ENCODE measurements around the gene WDFY2.

Gene WDFY2

GRCh38 chr13:51601601-51602565 is 17.6 kb downstream of the WDFY2 start:
- no peak for DNase-seq (ENCODE audit: low spot score)

GRCh38 chr13:51603716-51604115 is 19.5 kb downstream of the WDFY2 start:
- DNase-seq (ENCODE audit: low spot score) = no peak

- DNase-seq (ENCODE audit: low spot score) = no peak
Observed at GRCh38 chr13:51605698-51606097, 21.4 kb downstream of the WDFY2 start.

- DNase-seq (ENCODE audit: low spot score) = no peak
Observed at GRCh38 chr13:51607165-51607564, 22.9 kb downstream of the WDFY2 start.

GRCh38 chr13:51608857-51609406 is 24.7 kb downstream of the WDFY2 start:
- DNase-seq (ENCODE audit: low spot score) = no peak

GRCh38 chr13:51612867-51613266 is 28.6 kb downstream of the WDFY2 start:
- no peak for DNase-seq (ENCODE audit: low spot score)

- no peak for DNase-seq (ENCODE audit: low spot score)
Observed at GRCh38 chr13:51613535-51613934, 29.3 kb downstream of the WDFY2 start.

GRCh38 chr13:51614350-51614786 is 30.1 kb downstream of the WDFY2 start:
- DNase-seq (ENCODE audit: low spot score) = peak; percentile 74

- no peak for DNase-seq (ENCODE audit: low spot score)
Observed at GRCh38 chr13:51618626-51619025, 34.4 kb downstream of the WDFY2 start.

GRCh38 chr13:51619614-51620013 is 35.4 kb downstream of the WDFY2 start:
- no peak for DNase-seq (ENCODE audit: low spot score)

- no peak for DNase-seq (ENCODE audit: low spot score)
Observed at GRCh38 chr13:51620165-51620983, 36.1 kb downstream of the WDFY2 start.

- no peak for DNase-seq (ENCODE audit: low spot score)
Observed at GRCh38 chr13:51621602-51622001, 37.3 kb downstream of the WDFY2 start.

GRCh38 chr13:51623473-51623872 is 39.2 kb downstream of the WDFY2 start:
- no peak for DNase-seq (ENCODE audit: low spot score)

- no peak for DNase-seq (ENCODE audit: low spot score)
Observed at GRCh38 chr13:51624207-51624606, 39.9 kb downstream of the WDFY2 start.

- DNase-seq (ENCODE audit: low spot score) = no peak
Observed at GRCh38 chr13:51624695-51625345, 40.6 kb downstream of the WDFY2 start.

- no peak for DNase-seq (ENCODE audit: low spot score)
Observed at GRCh38 chr13:51625555-51626345, 41.5 kb downstream of the WDFY2 start.

- DNase-seq (ENCODE audit: low spot score) = no peak
Observed at GRCh38 chr13:51626749-51627148, 42.5 kb downstream of the WDFY2 start.

GRCh38 chr13:51628059-51628852 is 44.0 kb downstream of the WDFY2 start:
- DNase-seq (ENCODE audit: low spot score) = no peak

- no peak for DNase-seq (ENCODE audit: low spot score)
Observed at GRCh38 chr13:51629491-51630287, 45.4 kb downstream of the WDFY2 start.

- no peak for DNase-seq (ENCODE audit: low spot score)
Observed at GRCh38 chr13:51630288-51630615, 46.0 kb downstream of the WDFY2 start.

Measured in kidney capillary endothelial cell (primary cell).